ENCODE data around the gene KLHL17. TPM values are rescaled to one million over a fixed set of nuclear protein-coding genes. Genes with fewer than 3 reads are reported as not detected.

KLHL17 gene
- total RNA-seq, 1 experiment from 2014 or later, result 32.1 TPM

GRCh38 chr1:933603-933940 lies 26.8 kb upstream of the KLHL17 start:
- Histone ChIP-seq H3K4me2 (ENCODE audit: low read length) (peak overlapping the region; percentile 70), H3K79me2 (ENCODE audit: low read length) (no peaks in the 10 kb centered on the region), H3F3A (ENCODE audit: low read length, unreplicated experiment) (no peaks in the 10 kb centered on the region), H2AFZ (ENCODE audit: low read length) (no peak overlapping the region), H3K36me3 (ENCODE audit: low read depth, low read length) (no peaks in the 10 kb centered on the region), H3K9me3 (ENCODE audit: low read length) (no peaks in the 10 kb centered on the region), H3K9me2 (replicated peaks; ENCODE audit: low read length) (no peaks in the 10 kb centered on the region), H3K27me3 (ENCODE audit: low read length) (peaks cover 18% of the 10 kb centered on the region), H4K20me1 (ENCODE audit: low read length) (no peaks in the 10 kb centered on the region), H3K9ac (ENCODE audit: low read length) (no peak overlapping the region), H3K27ac (ENCODE audit: low read length) (no peak overlapping the region), H3K4me1 (ENCODE audit: insufficient read depth, low read length) (peaks cover 9% of the 10 kb centered on the region), H3K4me3 (ENCODE audit: low read length) (peak overlapping the region; percentile 27; the same call in 1 of the 2 replicates)
- DNase-seq (no peak), ATAC-seq (no peak)
- ChIA-PET POLR2A (ENCODE audit: unreplicated experiment) (no interaction called here), CTCF (interaction anchor here (0.7 kb wide), 1 partner anchor 154 kb away, joined by 5 read pairs; no protein-coding TSS in a partner anchor)
- BruUV-seq (replicated peaks), result no TSS peak
- intact Hi-C loops (cut with micrococcal nuclease), result no loop called here
- TF ChIP-seq CTCF (conservative IDR thresholded peaks at IDR 0.05; ENCODE audit: low read depth, low read length) (no peak), EZH2phosphoT487 (IDR thresholded peaks at IDR 0.05; ENCODE audit: borderline replicate concordance, low read length) (no peak), EZH2 (IDR thresholded peaks at IDR 0.05; ENCODE audit: low read length, unreplicated experiment) (no peak)

- no peak overlapping the region for H3K4me3 ChIP-seq (ENCODE audit: low read length)
- no peak for ATAC-seq
- no peaks in the 10 kb centered on the region for H3K9me2 ChIP-seq (replicated peaks; ENCODE audit: low read length)
- H3K27ac ChIP-seq (ENCODE audit: low read length), result no peak overlapping the region
- H2AFZ ChIP-seq (ENCODE audit: low read length), result no peak overlapping the region
- intact Hi-C loops (cut with micrococcal nuclease), result no loop called here
- BruUV-seq (replicated peaks), result no TSS peak
- no peaks in the 10 kb centered on the region for H4K20me1 ChIP-seq (ENCODE audit: low read length)
- H3K27me3 ChIP-seq (ENCODE audit: low read length), result peaks cover 18% of the 10 kb centered on the region
- H3K9ac ChIP-seq (ENCODE audit: low read length), result no peak overlapping the region
- H3K36me3 ChIP-seq (ENCODE audit: low read depth, low read length), result no peaks in the 10 kb centered on the region
- no peak for TF ChIP-seq EZH2 (IDR thresholded peaks at IDR 0.05; ENCODE audit: low read length, unreplicated experiment)
- TF ChIP-seq CTCF (conservative IDR thresholded peaks at IDR 0.05; ENCODE audit: low read depth, low read length), result no peak
- TF ChIP-seq EZH2phosphoT487 (IDR thresholded peaks at IDR 0.05; ENCODE audit: borderline replicate concordance, low read length), result 0 out of 2 replicates have a peak, but pooled peaks have one; percentile 50
- ChIA-PET CTCF (no interaction called here), POLR2A (ENCODE audit: unreplicated experiment) (no interaction called here)
- H3K79me2 ChIP-seq (ENCODE audit: low read length), result no peaks in the 10 kb centered on the region
- H3K4me2 ChIP-seq (ENCODE audit: low read length), result no peak overlapping the region
- no peak for DNase-seq
- H3K4me1 ChIP-seq (ENCODE audit: insufficient read depth, low read length), result peaks cover 9% of the 10 kb centered on the region
- no peaks in the 10 kb centered on the region for H3F3A ChIP-seq (ENCODE audit: low read length, unreplicated experiment)
- no peaks in the 10 kb centered on the region for H3K9me3 ChIP-seq (ENCODE audit: low read length)
These were observed 25.2 kb upstream of the KLHL17 start for GRCh38 chr1:934991-935750.

- Histone ChIP-seq H3K36me3 (ENCODE audit: low read depth, low read length) (no peaks in the 10 kb centered on the region), H3K9me3 (ENCODE audit: low read length) (no peaks in the 10 kb centered on the region), H2AFZ (ENCODE audit: low read length) (no peak overlapping the region), H3K4me1 (ENCODE audit: insufficient read depth, low read length) (peaks cover 14% of the 10 kb centered on the region), H3K27me3 (ENCODE audit: low read length) (peaks cover 18% of the 10 kb centered on the region), H4K20me1 (ENCODE audit: low read length) (no peaks in the 10 kb centered on the region), H3K9me2 (replicated peaks; ENCODE audit: low read length) (no peaks in the 10 kb centered on the region), H3F3A (ENCODE audit: low read length, unreplicated experiment) (no peaks in the 10 kb centered on the region), H3K79me2 (ENCODE audit: low read length) (no peaks in the 10 kb centered on the region), H3K9ac (ENCODE audit: low read length) (no peak overlapping the region), H3K27ac (ENCODE audit: low read length) (no peak overlapping the region), H3K4me2 (ENCODE audit: low read length) (no peak overlapping the region), H3K4me3 (ENCODE audit: low read length) (no peak overlapping the region)
- ChIA-PET CTCF (no interaction called here), POLR2A (ENCODE audit: unreplicated experiment) (no interaction called here)
- TF ChIP-seq CTCF (conservative IDR thresholded peaks at IDR 0.05; ENCODE audit: low read depth, low read length), result no peak
- no peak for TF ChIP-seq EZH2phosphoT487 (IDR thresholded peaks at IDR 0.05; ENCODE audit: borderline replicate concordance, low read length)
- TF ChIP-seq EZH2 (IDR thresholded peaks at IDR 0.05; ENCODE audit: low read length, unreplicated experiment), result no peak
- BruUV-seq (replicated peaks), result no TSS peak
- ATAC-seq (no peak), DNase-seq (no peak)
- intact Hi-C loops (cut with micrococcal nuclease), result no loop called here
These were observed 24.6 kb upstream of the KLHL17 start for GRCh38 chr1:935751-936231.

All from PC-3 (cell line).